Effector memory CD8-positive, alpha-beta T cell (primary cell): ENCODE measurements around the gene CYTH3.

ENCODE experiments used
- ATAC-seq: fragments of 150-1000 bp; cut with Tn5 transposase; replicated peaks from 2 replicates; pipeline ENCODE4 v1.10.0; 2021; ENCODE audit warnings: mild to moderate bottlenecking, moderate library complexity
- DNase-seq, 3 experiments: peaks; one replicate each; pipeline ENCODE4 v3.0.0; 2021
- H3K27ac Mint-ChIP-seq, 2 donors: one replicate each; pipeline ENCODE4 v1.8.0; 2022; ENCODE audit warnings: mild to moderate bottlenecking in 2 of 2, mixed read lengths in 2 of 2, moderate library complexity in 2 of 2
- H3K27me3 Mint-ChIP-seq, 2 donors: one replicate each; pipeline ENCODE4 v1.8.0; 2022; ENCODE audit warnings: mixed read lengths in 2 of 2
- H3K36me3 Mint-ChIP-seq: one replicate; pipeline ENCODE4 v1.8.0; 2022; ENCODE audit warnings: mild to moderate bottlenecking, moderate library complexity, mixed read lengths; ENCODE audit not compliant: insufficient read depth
- H3K4me1 Mint-ChIP-seq, 2 donors: one replicate each; pipeline ENCODE4 v1.8.0; 2022; ENCODE audit warnings: low read depth in 2 of 2, mixed read lengths in 2 of 2
- H3K4me3 Mint-ChIP-seq, 2 donors: one replicate each; pipeline ENCODE4 v1.8.0; 2022; ENCODE audit warnings: mild to moderate bottlenecking in 2 of 2, mixed read lengths in 2 of 2, moderate library complexity in 2 of 2
- H3K9me3 Mint-ChIP-seq, 2 donors: one replicate each; pipeline ENCODE4 v1.8.0; 2022; ENCODE audit warnings: mixed read lengths in 2 of 2

The CYTH3 gene

DNA sequence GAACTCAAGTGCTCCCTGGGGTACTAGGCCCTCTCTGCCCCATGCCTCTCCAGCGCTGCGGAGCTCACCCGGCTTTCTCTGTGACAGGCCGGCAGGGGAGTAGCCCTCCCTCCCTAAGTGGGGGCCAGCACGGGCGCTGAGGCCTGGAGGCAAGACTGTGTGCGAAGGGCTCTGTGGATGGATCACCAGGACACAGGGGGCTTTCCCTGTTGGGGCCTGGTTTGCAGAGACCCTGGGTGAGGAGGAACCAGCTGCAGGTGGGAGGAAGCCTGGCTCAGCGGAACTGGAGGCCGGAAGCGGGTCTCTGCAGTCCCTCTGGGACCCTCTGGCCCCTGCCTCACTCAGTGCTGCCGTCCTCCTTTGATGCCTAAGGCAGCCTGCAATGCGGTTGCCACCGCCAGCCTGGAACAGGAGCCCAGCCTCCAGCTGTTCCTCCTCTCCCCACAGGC is 106.0 kb downstream of the CYTH3 start:
- Mint-ChIP-seq H3K4me1 (peaks cover 10 to 11% of the 10 kb centered on the region in 2 donors), H3K9me3 (no peaks in the 10 kb centered on the region), H3K36me3 (peaks cover 23% of the 10 kb centered on the region), H3K4me3 (no peak overlapping the region), H3K27ac (no peak overlapping the region), H3K27me3 (no peaks in the 10 kb centered on the region)
- ATAC-seq: no peak
- DNase-seq: no peak

DNA sequence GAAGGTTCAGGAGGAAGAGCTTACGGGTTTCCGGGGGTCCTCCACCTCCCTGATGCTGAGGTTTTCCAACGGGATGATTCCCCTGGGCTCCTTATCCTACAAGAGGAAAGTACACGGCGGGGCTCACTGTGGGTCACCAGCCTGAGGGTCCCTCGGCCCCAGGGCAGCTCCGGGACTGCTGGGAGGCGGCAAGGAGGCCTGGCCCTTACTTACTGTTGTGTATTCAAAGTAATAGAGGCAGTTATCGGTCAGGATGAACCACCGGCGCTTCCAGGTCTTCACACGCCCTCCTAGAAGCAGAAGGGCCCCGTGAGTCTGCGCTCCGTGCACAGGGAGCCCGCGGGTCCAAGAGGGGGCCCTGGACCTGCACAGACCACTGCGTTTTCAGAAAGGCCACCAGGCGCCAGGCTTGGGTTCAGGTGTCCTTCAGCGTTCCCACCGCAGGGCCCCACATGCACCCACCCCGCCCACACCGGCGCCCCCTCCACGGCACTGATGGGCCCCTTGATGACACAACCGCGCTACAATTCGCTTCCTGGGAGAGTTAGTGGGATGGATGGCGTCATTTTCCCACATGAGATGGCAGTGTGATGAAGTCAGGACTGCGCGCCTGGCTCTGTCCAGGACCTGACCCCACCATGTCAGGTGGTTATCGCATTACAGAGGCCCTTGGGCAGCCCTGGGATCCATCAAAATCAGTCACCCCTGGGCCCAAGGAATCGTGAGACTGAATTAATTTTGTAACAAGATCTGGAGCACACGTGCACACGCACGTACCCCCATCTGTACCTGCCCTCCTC is 106.7 kb downstream of the CYTH3 start:
- H3K27ac Mint-ChIP-seq: peak overlapping the region in 1 of 2 donors; percentile 29
- peaks cover 10 to 13% of the 10 kb centered on the region in 2 donors for H3K4me1 Mint-ChIP-seq
- H3K36me3 Mint-ChIP-seq: peaks cover 21% of the 10 kb centered on the region
- H3K4me3 Mint-ChIP-seq: no peak overlapping the region
- no peaks in the 10 kb centered on the region for H3K27me3 Mint-ChIP-seq
- ATAC-seq: no peak
- DNase-seq: no peak
- no peaks in the 10 kb centered on the region for H3K9me3 Mint-ChIP-seq

DNA sequence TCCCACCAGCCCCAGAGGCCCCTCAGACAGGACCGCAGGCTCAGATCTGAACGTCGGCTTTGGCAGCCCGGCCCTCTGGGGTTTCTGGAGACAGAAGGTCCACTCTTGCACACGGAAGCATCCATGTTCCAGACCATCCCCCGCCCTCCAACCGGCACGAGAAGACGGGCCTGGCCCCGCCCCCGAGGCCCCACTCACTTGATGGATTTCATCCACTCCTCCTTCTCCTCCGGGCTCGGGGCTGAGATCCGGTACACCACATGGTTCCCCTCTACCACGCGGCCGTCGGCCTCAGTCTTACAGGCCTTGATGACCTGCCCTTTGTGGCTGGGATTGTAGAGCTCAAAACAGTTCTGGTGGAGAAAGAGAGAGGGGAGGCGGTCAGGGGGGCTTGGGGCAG is 107.3 kb downstream of the CYTH3 start:
- Mint-ChIP-seq H3K4me1 (peaks cover 12 to 13% of the 10 kb centered on the region in 2 donors), H3K27ac (no peak overlapping the region), H3K9me3 (no peaks in the 10 kb centered on the region), H3K4me3 (no peak overlapping the region), H3K36me3 (peaks cover 22% of the 10 kb centered on the region), H3K27me3 (no peaks in the 10 kb centered on the region)
- ATAC-seq (no peak), DNase-seq (no peak)

DNA sequence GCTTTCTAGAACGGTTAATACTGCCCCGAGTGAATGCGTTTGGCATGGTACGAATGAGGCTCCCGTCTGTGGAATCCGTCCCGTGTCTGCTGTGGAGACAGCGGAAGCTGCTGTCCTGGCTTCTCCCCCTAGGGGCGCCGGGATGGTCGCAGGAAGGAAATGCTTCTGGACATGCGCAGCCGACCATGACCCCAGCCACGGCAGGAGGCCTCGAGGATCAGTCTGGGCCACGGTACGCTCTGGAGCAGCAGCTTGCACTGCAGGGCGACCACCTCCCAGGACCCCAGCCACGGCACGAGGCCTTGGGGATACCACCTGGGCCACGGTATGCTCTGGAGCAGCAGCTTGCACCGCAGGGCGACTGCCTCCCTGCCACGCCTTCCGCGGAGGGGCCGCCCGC is 107.9 kb downstream of the CYTH3 start:
- Mint-ChIP-seq H3K4me1 (peaks cover 9% of the 10 kb centered on the region in 2 donors), H3K27ac (no peak overlapping the region), H3K4me3 (no peak overlapping the region), H3K36me3 (peaks cover 26% of the 10 kb centered on the region), H3K27me3 (no peaks in the 10 kb centered on the region), H3K9me3 (no peaks in the 10 kb centered on the region)
- no peak for ATAC-seq
- DNase-seq: no peak

DNA sequence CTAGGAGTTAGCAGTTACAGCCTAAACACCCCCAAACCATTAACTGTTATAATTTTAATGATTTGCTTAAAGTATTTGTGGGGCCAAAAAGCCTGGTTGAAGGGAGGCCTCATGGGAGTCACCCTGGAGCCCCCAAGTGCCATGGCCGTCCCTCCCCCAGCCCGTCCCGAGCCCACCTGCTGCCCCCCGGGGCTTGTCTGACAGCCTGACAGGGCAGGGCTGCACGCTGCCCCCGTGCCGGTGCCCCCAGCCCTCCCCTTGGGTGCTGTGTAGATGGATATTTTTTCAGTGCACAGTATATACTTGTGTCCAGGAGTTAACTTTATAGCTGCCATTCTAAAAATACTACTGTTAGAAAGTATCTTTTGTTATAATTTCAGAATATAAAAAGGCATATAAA is 108.4 kb downstream of the CYTH3 start:
- Mint-ChIP-seq H3K27ac (no peak overlapping the region), H3K4me3 (no peak overlapping the region), H3K9me3 (no peaks in the 10 kb centered on the region), H3K27me3 (no peaks in the 10 kb centered on the region), H3K4me1 (peaks cover 9% of the 10 kb centered on the region in 2 donors), H3K36me3 (peaks cover 26% of the 10 kb centered on the region)
- ATAC-seq: no peak
- no peak for DNase-seq

DNA sequence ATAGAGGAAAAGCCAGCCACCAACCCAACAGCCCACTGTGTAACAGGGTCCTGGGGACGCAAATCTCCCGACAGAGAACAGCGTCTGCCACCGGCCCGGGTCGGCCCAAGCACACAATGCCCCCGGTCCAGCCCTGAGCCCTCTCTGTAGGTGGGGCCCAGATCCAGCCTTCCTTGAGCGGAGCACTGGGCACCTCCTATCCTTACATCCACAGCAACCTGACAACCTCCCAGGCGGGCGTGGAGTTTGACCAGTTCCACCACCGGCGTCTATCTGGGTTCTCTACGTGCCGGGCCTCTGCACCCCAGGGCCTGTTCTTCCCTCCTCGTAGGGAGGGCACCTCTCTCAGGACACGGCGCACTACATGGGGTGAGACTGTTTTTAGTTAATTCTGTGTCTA is 109.0 kb downstream of the CYTH3 start:
- ATAC-seq (no peak), DNase-seq (no peak)
- Mint-ChIP-seq H3K27me3 (no peaks in the 10 kb centered on the region), H3K4me3 (no peak overlapping the region), H3K4me1 (peaks cover 9% of the 10 kb centered on the region in 2 donors), H3K27ac (peak overlapping the region in 1 of 2 donors; percentile 62), H3K36me3 (peaks cover 31% of the 10 kb centered on the region), H3K9me3 (no peaks in the 10 kb centered on the region)

DNA sequence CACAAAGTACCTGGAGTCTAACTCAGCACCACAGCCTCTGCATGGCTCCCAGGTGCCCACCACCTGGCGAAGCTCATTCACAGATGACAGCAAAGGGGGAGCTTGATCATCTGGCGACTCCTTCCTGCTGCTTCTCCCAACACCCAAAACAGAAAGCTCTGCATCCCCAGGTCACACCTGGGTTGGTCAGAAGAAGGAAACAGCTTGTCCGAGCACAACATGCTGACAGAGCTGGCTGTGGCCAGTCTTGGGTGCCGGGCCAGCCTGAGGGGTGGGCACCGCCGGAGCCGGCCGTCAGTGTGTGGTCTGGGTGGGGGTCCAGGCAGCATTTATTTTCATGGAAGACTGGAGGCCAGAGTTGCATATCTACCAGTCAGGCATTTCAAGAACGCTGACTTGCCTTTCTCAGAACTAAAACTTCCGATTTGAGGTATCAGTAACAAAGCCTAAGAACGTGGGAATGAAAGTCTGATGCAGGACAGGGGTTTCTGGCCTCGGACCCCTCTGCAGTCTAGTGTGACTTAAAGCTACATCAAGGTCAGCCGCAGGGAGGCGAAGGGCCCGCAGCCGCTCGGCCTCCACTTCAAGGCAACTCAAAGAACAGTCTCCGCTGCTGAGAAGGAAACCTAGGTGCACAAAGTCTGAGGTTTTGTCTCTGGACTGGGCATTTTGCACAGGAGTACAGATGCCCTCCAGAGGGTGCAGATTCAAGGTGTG is 109.6 kb downstream of the CYTH3 start:
- Mint-ChIP-seq H3K4me1 (peaks cover 9% of the 10 kb centered on the region in 2 donors), H3K4me3 (no peak overlapping the region), H3K27ac (peak overlapping the region in 1 of 2 donors; percentile 62), H3K27me3 (no peaks in the 10 kb centered on the region), H3K36me3 (peaks cover 34% of the 10 kb centered on the region), H3K9me3 (no peaks in the 10 kb centered on the region)
- DNase-seq (no peak), ATAC-seq (no peak)

DNA sequence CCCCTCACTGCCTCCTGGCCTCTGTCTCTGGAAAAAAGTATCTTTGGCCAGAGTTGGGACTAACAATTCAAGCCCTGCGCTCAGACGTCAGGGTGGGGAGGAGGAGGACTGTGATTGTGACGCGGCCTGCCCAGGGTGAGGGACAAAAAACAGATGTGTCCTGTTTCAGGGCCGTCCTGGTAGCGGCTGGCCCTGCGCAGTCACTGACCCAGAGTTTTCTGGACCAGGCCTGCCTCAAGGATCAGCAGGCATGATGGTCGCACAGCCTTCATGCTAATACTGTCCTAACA is 110.1 kb downstream of the CYTH3 start:
- H3K4me3 Mint-ChIP-seq: no peak overlapping the region
- H3K36me3 Mint-ChIP-seq: peaks cover 34% of the 10 kb centered on the region
- no peaks in the 10 kb centered on the region for H3K9me3 Mint-ChIP-seq
- H3K27ac Mint-ChIP-seq: peak overlapping the region; percentile 22 to 42
- H3K27me3 Mint-ChIP-seq: no peaks in the 10 kb centered on the region
- ATAC-seq: no peak
- no peak for DNase-seq
- peaks cover 8 to 9% of the 10 kb centered on the region in 2 donors for H3K4me1 Mint-ChIP-seq

DNA sequence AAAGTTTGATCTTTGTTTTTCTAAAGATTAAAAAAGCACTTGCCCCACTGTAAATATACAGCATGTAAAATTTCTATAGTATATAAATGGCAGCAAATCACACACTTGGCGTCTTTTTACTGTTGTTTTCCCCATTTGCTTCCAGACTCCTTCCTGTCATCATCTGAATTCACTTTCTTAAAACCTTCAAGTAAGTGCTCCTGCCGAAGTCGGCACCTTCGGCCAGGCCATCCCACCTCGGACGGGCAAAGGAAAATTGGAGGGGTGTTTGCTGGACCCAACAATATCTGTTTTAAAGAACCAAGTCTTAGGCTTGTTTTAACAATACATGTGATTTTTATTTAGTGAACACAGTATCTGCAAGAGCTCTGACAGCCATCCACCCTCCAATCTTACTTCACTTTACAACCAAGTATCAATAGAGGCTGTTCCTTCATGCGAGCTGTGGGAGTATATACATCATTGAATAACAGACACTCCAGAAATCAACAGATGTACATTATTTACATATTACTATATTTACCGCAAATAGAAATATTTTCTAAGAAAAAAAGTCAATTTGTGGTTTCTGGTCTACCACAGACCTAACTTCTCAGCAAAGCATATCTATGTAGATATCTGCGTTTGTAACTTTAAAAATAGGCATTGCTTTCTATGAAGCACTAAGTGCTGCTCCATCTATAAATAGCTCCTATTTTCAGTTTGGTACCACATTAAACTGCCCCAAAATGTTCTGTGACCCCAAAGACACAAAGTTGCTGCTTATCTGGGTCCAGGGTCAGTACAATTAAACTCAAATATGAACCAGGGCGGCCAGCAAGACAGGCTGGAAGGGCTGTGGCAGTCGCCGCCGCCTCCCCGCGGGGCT is 110.7 kb downstream of the CYTH3 start:
- ATAC-seq (no peak), DNase-seq (no peak)
- Mint-ChIP-seq H3K36me3 (peaks cover 36% of the 10 kb centered on the region), H3K4me1 (peaks cover 5 to 9% of the 10 kb centered on the region in 2 donors), H3K27ac (peak overlapping the region; percentile 22 to 42), H3K27me3 (no peaks in the 10 kb centered on the region), H3K4me3 (no peak overlapping the region), H3K9me3 (no peaks in the 10 kb centered on the region)

DNA sequence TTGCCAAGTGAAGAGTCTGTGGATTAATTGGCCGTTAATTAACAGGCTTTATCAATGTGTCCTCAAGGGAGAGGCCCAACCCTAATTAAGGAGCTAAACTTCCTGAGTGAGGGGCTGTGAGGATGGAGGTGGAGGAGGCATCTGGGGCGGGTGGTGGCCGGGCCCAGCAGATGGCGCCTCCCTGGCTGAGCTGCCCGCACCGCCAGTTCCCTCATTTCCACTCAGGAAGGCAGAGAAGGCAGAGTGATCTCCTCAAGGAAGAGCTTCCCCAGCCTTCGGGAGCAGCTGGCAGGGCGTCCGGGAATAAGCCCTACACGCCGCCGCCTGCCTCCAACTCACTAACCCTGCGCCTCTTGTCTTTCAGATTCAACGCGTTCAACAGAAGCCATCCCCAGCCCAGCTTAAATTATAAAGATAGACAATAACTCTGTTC is 112.2 kb downstream of the CYTH3 start:
- no peak for ATAC-seq
- no peak for DNase-seq
- Mint-ChIP-seq H3K27ac (peak overlapping the region in 1 of 2 donors; percentile 38), H3K27me3 (no peaks in the 10 kb centered on the region), H3K9me3 (no peaks in the 10 kb centered on the region), H3K36me3 (peaks cover 50% of the 10 kb centered on the region), H3K4me1 (peaks cover 5 to 9% of the 10 kb centered on the region in 2 donors), H3K4me3 (no peak overlapping the region)

DNA sequence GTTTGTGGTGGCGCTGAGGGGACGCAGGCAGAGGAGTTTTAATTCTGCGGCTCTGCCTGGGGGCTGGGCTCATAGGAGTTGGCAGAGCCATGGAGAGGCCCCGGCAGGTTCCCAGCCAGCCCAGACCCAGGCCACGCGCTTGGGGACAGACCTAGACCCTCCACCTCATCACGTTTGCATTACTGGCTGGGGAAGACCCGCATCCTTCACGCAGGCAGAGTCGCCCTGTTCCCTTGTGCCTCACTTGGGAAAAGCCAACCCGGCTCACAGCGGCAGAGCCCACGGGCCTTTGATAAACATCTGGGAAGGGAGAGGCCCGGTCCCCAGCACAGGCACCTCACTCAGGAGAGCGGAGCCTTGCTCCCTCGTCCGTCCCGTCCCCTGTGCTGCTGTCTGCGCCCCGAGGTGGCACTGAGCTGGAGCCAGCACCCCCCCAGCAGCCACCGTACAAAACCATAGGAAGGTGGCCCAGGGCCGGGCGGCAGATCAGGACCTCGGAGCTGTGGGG is 112.8 kb downstream of the CYTH3 start:
- no peaks in the 10 kb centered on the region for H3K9me3 Mint-ChIP-seq
- DNase-seq (no peak), ATAC-seq (no peak)
- H3K27ac Mint-ChIP-seq: peak overlapping the region in 1 of 2 donors; percentile 10
- peaks cover 5 to 9% of the 10 kb centered on the region in 2 donors for H3K4me1 Mint-ChIP-seq
- H3K36me3 Mint-ChIP-seq: peaks cover 50% of the 10 kb centered on the region
- no peaks in the 10 kb centered on the region for H3K27me3 Mint-ChIP-seq
- no peak overlapping the region for H3K4me3 Mint-ChIP-seq

DNA sequence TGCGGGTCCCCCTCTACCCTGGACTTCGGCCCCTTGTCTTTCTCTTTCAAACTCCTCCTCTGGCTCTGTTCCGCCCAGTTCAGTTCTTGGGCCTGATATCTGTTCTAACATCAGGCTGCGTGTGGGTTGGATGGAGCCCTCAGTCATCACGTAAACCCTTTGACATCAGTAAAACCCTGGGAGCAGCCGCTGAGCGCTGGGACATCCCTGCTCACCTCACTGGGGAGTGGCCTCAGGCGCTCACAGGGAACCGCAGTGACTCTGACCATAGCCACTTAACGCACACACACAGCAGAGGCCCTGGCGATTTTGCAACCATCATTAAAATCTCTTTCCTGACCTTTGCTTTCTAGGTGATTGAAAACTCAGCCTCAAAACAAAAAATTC is 113.3 kb downstream of the CYTH3 start:
- Mint-ChIP-seq H3K4me3 (no peak overlapping the region), H3K4me1 (peaks cover 5 to 9% of the 10 kb centered on the region in 2 donors), H3K36me3 (peaks cover 45% of the 10 kb centered on the region), H3K27ac (peak overlapping the region in 1 of 2 donors; percentile 10), H3K27me3 (no peaks in the 10 kb centered on the region), H3K9me3 (no peaks in the 10 kb centered on the region)
- no peak for DNase-seq
- no peak for ATAC-seq

DNA sequence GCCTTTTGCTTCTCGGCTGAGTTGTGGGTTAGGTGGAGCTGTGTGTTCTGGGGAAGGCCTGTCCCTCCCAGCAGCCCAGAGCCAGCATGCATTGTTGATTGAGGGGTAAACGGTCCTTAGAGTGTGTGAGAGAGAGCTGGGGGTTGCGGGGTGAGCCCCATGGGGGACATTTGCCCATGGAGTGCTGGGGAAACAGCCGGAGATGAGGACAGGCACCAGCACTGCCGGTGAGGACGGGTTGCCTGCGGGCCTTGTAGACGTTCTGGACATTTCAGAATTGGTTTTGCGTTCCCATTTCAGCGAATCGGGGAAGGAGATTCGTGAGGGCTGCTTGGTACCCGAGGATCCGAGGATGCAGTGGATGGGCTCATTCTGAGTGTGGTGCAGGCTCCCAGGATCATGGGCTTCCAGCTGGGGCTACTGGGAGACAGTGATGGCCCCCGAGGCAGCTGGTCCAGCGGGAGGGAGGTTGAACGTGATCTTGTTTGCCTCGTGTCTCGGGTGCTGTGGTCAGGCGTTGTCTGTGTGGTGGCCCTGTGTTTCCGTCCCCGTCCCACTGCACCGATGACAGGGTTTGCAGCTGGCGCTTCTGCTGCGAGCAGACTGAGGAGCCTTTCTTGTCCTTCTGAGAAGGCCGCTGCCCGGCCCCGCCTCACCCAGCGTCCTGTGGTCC is 113.9 kb downstream of the CYTH3 start:
- Mint-ChIP-seq H3K4me3 (no peak overlapping the region), H3K36me3 (peaks cover 44% of the 10 kb centered on the region), H3K27me3 (no peaks in the 10 kb centered on the region), H3K27ac (peak overlapping the region in 1 of 2 donors; percentile 35), H3K4me1 (peaks cover 5 to 9% of the 10 kb centered on the region in 2 donors), H3K9me3 (no peaks in the 10 kb centered on the region)
- no peak for ATAC-seq
- DNase-seq: no peak
